HG03139 (cell line): ENCODE data around the gene SCNM1.

ENCODE experiments used
- ATAC-seq: cut with Tn5 transposase; IDR thresholded peaks from one replicate; pipeline ENCODE4 v1.9.1; 2021; ENCODE audit not compliant: unreplicated experiment

The SCNM1 gene, protein sequence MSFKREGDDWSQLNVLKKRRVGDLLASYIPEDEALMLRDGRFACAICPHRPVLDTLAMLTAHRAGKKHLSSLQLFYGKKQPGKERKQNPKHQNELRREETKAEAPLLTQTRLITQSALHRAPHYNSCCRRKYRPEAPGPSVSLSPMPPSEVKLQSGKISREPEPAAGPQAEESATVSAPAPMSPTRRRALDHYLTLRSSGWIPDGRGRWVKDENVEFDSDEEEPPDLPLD

DNA sequence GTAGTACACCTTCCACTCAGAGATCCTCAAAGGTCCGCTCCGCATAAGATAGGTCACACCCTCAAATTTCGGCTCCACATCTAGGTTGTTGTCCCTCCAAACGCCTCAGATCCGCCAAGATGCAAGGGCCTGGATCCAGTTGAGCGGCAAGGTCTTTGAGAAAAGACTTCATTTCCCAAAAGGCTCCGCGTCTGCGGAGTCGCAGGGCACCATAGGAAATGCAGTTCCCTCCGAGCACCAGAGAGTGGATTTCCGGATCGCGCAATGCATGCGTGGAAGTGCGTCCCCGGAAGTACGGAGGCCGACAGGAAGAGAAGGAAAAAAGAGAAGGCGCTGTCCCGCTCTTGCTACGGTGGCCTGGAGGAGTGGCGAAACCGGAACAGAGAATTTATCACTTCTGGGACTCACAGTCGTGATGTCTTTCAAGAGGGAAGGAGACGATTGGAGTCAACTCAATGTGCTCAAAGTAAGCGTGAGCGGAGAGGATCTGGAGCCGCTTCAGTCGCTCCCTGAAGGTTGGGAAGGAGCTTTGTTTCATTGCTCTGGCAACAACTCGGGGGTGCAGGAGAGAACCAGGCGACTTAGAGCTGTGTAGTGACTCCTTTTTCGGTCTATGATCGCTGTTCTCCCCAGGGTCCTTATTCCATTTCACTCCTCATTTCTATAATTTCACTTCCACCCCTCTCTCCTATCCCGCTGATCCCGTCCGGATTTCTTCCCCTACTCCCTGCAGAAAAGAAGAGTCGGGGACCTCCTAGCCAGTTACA is at the start of gene SCNM1, which contains the start of gene LYSMD1:
SCNM1 (plus strand) TSS at position 407 of the 767 bp plus-strand sequence; CDS start at position 416, 9 bp downstream.
LYSMD1 (minus strand) TSS at position 165 of the 767 bp plus-strand sequence. CDS start 644 bp downstream, outside the sequence.
- ATAC-seq = peak; percentile 79

DNA sequence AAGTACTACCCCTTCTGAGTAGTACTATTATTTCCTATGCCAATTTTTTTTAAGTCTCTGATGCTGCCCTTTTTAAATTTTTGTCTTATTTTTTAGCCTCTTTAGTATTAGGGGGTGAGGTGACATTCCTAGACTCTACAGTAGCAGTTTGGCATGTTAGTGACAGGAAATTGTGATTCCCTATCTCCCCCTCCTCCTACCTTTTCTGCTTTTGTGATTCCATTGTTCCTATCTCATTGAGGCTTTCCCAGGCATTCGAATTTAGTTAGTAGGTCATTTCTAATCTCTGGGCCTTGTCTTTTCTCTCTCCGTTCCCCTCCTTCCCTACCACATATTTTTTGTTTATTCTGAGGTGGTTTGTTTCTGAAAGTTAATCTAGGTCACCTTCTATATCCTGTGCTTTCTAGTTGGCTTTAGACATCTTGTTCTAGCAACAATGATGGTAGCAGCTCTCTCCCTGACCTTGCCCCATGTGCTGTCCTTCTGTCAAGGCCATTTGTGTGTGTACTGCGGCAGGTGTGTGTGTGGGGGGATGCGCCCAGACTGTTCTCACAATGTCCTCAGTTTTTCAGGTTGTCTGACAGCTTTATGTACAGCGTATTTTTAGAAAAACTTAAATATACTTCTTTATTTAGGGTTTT is 41.1 kb upstream of the SCNM1 start:
- ATAC-seq = no peak

DNA sequence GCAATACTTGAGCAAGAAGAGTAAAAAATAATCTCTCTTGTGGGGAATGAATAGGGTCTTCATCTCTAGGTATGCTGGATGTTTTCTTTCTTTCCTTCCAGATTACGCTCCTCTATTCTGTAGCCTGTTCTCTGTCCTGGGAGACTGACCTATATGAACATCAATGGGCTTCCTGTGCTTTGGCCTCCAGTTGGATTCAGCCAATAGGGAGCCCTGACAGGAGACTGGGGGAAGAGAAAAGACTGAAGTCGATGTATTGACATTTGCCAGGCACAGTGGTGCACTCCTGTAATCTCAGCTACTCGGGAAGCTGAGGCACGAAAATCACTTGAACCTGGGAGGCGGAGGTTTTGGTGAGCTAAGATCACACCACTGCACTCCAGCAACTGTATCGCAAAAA is 37.1 kb upstream of the SCNM1 start:
- ATAC-seq = no peak

DNA sequence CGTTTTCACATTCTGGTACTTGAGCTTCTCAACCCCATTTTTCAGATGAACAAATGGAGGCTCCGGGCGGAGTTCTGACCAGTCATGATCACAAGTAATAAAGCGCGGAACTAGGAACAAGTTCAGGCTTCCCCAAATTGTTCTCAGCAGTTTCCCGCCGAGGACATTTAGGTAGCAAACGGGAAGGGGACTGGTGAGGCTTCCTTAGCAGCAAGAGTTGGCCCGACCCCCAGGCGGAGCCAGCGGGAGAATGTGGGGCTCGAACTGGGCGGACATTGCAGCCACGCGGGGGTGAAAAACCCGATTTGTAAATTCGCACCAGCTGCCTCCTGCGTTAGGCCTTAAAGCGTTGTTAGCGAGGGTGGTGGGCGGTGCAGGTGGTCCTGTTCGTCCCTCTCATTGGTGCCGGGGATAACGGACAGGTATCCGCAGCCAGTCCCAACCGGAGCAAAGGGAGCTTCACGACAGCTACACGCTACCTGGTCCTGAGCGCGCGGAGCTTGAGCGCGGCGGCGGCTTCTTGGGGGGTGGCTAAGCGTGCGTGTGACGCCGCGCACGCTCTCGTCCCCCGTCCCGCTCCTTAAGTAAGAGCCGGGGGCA is 34.9 kb upstream of the SCNM1 start:
- ATAC-seq = no peak

DNA sequence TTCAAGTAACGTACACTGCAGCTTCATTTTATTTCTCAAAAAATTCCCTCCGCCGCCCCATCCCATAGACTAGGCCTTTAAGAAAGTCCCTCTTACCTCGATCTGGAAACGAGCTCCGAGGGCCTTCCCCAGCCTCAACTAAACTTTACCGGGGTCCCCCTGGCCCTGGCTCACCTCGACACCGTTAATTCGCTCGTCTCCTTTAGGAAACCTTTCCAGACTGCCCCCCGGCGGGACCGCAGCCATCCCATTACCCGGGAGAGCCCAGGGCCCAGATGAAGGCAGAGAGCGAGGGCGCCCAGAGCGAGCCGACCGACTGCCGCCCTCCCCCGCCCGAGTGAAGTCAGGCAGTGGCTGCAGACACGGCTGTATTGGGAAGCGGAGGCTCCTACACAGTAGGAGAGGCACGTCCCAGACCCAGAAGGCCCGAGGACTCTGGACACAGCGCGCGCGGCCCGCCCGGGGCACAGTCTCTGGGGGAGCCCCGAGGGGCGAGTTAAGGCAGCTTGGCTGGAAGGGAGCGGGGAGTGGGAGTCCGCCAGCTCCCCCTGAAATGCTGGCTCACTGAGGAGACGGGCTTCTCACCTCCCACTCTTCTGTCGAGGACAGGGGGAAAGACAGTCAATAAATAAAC is 34.1 kb upstream of the SCNM1 start:
- ATAC-seq = no peak

DNA sequence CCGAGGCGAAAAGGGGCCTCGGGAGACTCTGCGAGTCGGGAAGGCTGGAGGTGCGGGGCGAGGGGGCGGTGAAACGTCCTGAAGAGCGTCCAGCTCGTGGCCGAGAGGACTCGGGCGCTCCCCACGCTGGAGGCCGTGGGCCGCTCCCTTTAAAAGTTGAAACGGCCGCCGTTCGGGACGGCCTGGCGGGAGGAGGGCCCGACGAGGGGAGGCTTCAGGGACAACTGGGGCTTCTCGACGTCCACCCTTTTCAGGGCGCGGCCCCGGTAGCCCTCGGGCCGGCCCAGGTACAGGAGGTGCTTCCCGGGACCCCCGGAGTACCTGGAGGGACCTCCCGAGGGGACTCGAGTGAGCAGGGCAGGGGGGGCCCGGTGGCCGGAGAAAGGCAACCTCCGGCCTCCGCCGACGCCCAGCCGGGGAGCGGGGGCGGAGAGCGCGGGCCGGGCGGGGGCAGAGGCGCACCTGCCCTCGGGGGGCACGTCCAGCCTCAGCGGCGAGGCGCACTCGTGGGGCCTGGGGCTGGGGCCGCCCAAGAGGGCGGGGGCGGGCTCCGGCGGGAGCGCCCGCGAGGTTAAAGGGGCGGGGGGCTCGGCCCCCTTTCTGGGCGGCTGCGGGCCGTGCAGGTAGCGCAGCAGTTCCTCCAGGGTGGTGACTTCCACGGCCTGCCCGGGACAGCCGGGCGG is 33.5 kb upstream of the SCNM1 start:
- no peak for ATAC-seq

DNA sequence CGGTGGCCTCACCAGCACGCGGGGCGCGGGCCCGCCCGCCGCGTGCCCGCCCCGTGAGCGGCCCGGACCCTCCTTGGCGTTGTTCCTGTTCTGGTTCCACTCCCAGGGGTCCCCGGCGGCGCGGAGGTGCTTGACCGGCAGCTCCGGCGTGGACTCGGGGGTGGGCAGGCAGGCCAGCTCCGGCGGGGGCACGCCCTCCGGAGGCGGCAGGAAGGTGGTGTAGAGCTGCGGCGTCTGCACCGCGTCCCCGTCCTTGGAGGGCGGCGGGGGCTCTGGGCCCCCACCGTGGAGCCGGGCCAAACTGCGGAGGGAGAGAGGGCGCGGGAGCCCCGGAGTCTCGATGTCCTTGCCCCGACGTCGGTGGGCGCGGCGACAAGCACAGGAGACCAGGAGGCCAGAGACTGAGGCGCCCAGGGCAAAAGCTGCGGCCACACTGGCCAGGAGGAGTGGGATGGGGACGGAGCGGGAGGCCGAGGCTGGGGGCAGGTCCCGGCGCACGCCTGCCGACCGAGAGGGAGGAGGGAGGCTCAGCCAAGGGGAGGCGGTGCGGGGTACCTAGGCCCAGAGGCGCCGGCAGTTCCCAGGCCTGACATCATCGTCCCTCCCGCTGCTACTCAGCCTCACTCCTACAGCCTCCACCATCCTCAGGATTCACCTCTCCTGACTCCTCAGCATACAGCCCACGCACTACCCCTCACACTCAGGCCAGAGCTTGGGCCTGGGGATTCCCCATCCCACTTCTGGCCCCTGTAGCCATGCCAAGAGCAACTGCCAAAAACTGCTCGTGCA is 32.7 kb upstream of the SCNM1 start:
- no peak for ATAC-seq

DNA sequence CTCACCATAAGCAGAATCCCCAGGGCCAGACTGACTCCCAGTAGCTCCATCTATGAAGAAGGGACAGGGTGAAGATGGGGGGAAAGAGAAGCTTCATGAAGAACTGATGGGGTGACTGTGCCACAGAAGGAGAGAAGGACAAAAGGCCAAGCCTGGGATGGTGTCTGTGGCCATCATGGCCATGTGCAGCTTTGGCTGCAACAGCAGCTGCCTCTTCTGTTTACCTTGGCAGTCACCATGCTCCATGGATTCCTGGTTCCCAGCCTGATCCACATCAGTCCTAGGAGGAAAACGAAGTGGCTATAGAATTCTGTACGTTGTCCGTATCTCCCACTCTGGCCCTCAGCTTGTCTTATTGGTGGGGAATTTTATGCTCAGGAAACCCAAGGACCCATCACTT is 31.5 kb upstream of the SCNM1 start:
- ATAC-seq = no peak

DNA sequence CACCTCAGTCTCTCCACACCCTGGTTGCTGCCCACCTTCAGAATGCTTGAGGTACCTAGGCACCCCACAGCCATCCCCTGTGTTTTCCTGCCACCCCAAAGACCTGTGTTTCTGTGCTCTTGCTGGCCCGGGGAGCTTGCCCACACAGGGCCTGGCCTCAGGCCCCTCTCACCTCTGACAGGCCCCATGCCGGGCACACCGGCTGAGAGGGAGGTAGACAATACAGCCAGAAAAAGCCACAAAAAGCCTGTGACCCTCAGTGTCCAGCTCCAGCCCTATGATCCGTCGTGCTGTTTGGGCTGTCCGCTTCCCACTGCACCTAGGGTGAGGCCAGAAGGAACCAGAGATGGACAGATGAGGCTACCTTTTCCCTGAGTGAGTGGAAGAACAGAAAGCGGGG is 31.0 kb upstream of the SCNM1 start:
- no peak for ATAC-seq

DNA sequence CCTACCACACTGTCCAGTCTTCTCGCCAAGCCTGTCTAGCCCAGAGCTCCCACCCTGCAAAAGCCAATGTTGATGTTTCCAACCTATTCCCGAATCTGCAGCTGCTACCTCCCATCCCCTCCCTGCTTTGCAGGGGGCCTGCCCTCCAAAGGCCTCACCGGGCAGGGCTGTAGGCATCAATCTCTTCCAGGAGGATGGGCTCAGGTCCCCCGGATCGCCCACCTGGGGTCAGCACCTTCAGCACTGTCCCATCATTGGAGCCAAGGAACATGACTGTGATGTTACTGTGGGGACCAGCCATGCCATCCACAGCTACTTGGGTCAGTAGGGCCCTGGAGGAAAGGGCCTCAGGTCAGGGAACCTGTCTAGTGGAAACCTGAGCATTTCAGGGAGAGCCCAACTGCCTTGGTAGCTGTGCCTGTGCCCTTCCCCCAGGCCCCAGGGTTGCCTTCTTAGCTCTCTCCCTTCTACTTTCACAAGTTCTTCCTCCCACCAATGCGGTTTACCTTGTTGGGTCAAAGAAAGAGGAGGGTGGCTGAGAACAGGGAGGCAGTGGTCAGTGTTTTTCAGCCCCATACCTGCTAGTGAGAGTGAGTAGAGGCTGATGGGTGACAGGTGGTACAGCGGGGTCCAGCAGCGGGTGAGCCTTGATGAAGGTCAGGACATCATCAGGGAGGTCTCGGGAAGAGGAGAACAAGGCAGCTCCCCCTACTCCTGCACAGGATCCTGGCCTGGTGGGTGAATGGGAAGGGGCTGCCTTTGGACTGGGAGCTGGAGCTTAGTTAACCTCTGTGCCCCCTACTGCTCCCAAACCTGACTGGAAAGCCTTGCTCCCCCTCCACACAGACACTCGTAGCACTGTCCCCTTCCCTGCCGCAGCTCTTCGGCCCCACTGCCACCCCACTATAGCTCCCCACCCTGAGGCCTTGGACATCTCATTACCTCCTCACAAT is 30.2 kb upstream of the SCNM1 start:
- no peak for ATAC-seq

DNA sequence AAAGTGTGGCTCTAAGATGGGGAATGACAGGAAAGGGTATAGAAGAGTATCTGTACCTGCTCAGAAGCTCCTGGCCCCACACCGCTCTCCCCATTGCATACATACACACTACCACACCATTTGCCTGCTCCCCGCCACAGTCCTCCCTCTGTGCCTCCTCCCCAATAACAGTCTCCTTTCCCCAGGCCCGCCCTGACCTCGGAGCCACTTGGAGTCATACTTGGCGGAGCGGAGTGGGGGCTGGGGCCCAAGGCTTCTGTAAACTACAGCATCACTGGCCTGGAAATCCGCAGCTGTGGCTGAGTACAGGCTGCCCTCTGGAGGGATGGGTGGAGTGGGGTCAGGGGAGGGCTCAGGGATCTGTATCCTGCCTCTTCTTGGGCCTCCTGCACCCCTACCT is 28.2 kb upstream of the SCNM1 start:
- no peak for ATAC-seq

DNA sequence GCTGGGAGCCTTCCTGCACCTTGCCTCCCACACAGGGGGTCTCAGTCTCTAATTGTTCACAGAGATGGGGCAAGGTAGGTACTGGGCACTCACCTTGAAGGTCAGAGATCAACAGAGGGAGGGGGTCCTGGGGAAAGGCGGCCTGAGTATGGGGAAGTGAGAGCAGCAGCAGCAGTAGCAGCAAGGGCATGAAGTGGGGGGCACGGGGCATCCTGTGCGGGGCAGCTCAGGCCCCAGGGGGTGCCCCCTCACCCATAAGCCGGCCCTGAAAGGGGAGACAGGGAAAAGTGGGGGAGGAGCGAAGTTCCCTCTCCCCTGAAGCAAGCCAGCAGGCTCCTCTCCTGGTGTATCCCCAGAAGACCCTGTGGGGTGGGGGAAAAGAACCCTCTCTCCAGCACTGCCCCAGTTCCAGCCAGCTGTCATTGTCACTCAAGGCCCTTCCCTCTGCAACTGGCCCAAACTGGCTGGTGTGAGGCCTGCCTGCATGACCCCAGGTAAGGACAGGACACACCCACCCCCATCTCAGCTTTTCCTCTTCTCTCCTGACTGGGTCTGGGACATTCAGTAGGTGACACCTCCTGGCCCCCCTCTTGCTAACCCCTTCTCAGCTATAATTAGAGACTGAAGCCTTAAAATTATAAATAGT is 23.4 kb upstream of the SCNM1 start:
- no peak for ATAC-seq

DNA sequence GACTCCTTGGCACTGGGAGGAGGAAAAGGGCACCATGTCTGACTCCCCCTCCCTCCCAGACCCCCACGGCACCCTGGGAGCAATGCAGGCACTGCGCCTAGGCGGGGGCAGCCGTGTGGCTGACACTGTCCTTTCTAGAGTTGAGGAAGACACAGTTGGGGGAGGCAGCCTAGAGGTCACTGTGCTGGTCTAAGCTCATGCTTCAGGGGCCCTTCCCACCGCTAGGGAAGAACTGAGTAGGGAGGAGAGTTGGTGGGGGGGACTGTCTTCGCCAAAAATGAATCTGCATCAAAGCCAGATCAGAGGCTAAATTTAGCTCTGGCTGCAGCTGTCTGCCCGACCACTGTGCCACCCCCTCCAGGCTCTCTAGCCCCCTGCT is 22.9 kb upstream of the SCNM1 start:
- no peak for ATAC-seq

DNA sequence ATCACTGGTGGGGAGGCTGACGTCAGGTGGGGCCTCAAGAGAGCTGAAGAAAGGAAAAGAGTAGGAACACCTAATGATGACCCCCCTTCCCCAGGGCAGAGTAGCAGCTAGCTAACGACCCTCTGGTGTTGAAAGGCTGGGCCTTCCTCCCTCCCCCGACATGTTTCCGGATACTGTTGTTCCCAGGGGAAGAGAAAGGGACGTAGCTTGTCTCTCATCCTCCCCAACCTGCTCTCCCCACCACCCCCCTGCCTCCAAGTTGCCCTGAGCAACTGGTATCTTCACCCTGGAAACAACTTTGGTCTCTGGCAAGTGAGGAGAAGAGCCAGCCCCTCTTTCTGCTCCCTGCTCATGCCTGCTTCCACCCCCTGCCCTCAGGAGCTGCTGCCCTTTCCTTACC is 22.0 kb upstream of the SCNM1 start:
- ATAC-seq = no peak

DNA sequence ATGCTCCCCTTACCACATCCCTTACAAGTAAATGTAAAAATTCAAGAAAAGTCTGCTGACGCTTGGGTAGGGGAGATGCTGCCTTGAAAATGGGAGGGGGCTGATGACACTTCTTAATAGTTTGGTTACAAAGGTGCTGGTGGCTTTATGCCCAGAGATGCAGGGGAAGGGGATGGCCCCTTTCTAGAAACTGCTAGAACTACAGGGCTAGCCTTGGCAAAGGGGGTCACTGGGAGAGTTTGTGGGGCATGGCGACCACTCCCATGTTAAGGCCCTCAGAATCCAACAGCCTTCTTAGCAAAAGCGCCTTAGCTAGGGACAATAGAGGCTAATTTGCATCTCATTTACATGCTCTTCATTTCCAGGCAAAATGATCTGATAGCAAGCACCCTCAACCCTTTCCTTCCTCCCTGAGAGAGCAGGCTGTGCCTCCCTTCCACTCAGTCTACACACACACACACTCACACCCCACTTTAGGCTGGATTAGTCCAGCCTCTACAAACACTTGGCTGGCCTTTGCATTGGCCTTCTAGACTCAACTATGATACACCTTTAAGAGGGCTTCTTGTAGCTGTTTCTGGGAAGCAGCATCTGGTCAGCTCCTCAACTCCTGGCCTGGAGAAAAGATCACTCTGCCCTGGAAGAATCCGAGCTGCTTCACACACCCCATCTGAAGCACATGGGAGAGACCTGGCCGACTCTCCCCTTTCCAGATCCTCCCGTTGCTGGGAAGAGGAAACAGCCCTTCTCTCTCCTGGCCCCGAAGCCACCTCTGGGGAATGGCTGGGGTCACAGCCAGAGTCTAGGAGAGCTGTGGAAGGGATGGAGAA is 21.3 kb upstream of the SCNM1 start:
- no peak for ATAC-seq

DNA sequence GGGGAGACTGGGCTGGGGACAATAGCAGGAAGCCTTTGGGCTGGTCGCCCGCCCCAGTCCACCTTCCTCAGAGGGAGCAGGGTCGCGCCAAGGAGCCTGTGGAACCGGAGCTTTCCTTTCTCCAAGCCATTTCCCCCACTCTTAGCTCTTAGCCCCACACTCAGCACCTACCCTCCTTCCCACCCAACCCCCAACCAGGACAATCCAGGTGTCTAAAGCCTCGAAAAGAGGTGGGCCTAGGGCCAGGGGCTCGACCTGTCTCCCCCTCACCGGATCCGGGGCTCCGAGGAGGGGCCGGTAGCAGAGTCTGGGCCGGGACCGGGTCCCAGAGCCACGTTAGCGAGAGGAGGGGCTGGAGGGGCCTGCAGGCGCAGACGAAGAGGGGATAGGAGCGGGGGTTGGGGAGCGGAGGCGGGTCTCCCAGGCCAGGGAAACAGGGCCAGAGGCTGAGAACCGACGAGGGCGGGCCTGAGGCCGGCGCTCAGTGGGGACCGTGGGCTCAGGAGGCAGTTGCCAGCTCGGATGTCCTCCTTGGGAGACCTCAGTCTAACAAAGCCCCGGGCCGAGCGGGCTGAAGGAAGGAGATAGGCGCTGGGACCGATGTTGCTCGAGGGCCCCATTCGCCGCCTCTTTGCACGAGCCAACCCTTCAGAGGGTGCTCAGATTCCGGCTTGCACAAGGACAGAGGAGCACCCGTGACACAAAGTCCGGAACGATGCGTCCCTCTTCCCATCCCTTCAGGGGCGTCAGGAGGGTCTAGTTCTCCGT is 20.5 kb upstream of the SCNM1 start:
- ATAC-seq = no peak

DNA sequence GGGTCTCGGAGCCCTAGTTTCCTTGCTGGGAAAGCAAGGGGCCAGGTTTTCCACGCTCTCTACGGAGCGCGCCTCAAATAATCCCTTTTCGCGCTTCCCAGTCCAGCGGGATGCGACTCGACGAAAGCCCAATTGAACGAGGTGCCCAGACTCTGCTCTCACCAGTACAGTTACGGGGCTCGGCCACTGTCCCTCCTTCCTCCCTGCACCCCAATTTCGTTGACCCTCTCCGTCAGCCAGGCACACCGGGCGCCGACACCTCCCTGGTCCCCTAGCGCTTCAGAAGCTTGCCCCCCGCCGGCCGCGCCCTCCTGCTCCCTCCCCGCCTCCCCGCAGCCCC is 19.9 kb upstream of the SCNM1 start:
- no peak for ATAC-seq
